Pons (tissue), 1 donor: ENCODE results near the gene ZNF232.
"Not testable (repeated sequence)": the region's sequence is repeated elsewhere in the genome, so short reads cannot be mapped to it uniquely, and the experiment has no call there.

Source experiments
- DNase-seq: peaks from one replicate; pipeline ENCODE4 v3.0.0-alpha.2; 2016; ENCODE audit warnings: low spot score

ZNF232 gene

GRCh38 chr17:5129770-5130169 is 18.1 kb upstream of the ZNF232 start:
- DNase-seq = not testable (repeated sequence)

GRCh38 chr17:5128905-5129535 is 17.3 kb upstream of the ZNF232 start:
- DNase-seq = no peak

DNA sequence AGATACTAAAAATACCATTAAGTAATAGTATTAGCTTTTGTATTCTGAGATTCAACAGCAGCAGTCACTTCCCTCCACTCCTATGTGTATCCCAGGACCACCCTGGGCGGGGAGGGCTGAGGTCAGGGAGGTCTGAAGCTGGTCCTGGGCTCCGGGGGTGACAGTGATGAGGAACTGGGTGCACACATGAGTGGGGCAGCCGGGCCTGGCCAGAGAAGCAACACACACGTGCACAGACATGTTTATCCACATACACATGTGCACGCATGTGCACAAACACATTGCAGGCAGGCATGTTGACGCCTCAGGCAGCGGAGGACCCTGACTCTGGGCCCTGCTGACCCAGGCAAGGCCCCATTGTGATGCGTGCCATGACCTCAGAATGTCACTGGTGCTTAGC is 16.7 kb upstream of the ZNF232 start:
- DNase-seq = not testable (repeated sequence)

DNA sequence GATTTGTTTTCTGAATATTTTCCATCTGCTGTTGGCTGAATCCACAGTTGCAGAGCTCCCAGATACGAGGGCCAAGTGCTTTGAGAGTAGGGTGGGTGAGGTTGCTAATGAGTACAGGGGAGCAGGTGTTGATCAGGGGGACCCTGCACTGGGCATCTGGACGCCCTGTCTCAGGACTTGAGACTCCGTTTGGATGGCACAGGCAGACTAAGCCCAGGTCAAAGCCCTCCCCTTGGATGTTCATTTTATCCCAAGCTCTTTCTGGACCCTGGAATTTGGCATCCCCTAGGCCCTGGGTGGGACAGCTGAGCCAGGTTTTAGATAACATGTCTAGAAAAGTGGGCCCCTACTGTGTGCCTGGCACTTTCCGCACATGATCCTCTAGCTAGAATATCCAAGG is 16.2 kb upstream of the ZNF232 start:
- DNase-seq = no peak

- no peak for DNase-seq
These were observed 15.2 kb upstream of the ZNF232 start for GRCh38 chr17:5126719-5127488.

DNA sequence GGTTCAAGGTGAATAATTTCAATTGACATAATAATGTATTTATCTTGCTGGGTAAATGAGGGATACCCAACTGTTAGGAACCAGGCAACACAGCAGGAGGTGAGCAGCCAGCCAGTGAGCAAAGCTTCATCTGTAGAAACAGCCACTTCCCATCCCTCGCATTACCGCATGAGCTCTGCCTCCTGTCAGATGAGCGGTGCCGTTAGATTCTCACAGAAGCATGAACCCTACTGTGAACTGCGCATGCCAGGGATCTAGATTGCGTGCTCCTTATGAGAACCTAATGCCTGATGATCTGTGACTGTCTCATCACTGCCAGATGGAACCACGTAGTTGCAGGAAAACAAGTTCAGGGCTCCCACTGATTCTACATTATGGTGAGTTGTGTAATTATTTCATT is 13.2 kb upstream of the ZNF232 start:
- not testable (repeated sequence) for DNase-seq

- DNase-seq = not testable (repeated sequence)
These were observed 12.6 kb upstream of the ZNF232 start for GRCh38 chr17:5124125-5124760.

DNA sequence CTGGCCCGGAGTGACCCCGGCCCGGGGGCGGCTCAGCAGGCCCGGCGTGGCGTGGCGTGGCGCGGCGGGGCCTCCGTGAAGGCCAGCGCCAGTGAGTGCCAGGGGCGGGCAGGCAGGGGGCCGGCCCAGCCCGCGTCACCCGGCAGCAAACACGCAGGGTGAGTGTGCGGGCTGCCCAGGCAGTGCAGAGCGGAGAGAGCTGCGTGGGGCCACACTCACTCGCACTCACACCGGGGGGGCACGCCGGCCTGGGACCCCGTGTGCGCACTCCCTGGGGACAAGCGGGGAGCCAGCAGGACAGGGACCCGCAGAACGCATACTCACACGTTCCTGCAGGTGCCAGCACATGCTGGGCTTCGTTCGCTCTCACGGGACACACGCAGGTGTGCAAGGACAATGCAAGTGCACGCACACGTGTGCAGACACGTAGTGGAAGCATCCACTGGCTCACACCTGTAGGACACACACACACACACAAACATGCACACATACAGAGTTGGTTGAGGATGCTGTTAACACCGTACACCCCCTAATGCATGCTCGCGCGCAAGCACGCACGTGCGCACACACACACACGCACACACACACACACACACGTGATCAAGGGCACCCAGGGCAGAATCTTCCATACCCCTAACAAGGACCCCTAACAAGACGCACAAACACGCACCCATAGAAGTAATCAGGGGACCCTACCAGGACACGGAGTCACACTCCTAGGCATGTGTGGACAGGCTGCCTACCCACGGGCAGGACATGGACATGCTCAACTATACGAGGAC is 11.9 kb upstream of the ZNF232 start:
- DNase-seq = no peak

- DNase-seq = no peak
These were observed 11.1 kb upstream of the ZNF232 start for GRCh38 chr17:5122586-5123342.

DNA sequence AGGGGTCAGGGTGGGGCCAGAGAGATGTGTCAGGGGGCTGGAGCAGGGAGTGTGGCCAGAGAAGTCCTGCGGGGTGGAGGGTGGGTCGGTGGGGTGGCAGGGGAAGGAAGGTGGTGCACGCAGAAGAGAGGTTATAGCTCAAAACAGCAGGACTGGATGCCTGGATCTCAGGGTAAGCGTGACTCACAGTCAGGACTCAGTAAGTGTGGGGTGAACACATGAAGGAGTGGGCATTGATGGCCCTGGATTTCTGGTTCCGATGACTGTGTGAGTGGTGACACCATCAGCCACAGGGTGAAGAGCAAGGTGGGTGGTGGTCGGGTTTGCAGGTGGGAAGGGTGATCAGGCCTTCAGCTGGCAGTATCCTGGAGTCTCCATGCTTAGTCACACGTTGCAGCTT is 10.4 kb upstream of the ZNF232 start:
- not testable (repeated sequence) for DNase-seq

GRCh38 chr17:5121186-5121841 is 9.6 kb upstream of the ZNF232 start:
- no peak for DNase-seq

DNA sequence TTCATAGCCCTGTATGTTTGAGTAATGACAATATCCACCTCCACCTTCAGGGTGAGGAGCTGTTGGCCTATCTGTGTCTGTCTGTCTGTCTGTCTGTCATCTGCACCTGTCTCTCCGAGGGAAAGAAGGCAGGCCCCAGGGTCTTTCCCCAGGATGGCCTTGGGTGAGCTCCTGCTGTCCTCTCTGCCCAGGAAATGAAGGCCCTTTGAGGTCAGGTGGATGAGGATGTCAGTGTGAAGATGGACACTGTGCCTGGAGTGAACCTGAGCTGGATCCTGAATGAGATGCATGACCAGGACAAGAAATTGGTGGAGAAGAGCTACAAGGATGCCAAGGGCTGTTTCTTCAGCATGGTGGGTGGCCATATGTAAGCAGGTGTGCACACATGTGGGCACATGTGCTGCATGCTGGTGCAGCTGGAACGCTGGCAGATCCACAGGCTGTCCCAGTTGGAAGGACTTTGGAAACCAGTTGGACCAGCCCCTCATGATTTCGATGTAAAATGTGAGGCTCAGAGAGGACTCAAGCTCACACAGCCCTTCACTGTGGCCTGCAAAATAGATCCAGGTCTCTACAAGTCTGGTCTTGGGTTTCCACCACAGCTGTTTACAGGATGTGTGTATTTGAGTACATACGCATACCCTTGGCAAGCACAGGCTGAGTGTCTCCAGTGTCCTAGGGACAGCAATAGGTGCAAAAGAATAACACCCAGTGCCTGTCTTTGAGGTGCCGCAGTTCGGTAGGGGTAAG is 8.9 kb upstream of the ZNF232 start:
- not testable (repeated sequence) for DNase-seq

DNA sequence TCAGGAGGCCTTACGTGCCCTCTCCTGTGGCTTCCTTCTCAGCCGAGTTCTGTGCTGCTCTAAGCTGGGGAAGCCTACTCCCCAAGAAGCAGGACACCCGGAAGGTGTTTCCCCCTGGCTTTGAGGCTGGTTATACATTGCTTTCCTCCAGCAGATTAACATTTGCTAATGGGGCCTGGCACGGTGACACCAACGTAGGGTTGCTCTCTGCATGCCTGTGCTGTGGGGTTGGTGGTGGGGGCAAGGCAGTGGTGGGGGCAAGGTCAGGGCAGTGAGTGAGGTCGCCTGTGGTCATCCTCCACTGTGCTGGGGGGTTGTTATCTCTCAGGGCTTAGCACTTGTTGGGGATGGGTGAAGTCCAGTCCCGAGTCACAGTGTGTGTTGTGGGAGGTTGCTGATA is 8.4 kb upstream of the ZNF232 start:
- no peak for DNase-seq

DNA sequence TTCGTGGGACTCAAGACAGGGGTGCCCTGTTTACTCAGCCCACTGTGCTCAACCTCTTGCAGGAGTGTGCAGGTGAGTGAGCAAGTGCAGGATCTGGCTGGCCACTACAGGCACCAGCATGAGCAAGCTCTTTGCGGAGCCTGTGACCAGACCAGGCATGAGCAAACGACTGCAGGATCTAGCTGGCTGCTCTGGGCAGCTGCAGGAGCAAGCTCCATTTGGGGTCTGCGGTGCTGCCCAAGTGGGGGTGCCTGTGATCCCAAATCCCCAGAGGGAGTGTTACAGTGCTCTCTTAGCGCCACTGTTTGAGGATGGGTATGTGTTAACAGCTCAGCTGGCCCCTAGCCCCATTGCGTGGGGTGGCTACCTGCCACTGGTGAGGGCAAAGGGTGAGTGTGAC is 6.5 kb upstream of the ZNF232 start:
- no peak for DNase-seq

DNA sequence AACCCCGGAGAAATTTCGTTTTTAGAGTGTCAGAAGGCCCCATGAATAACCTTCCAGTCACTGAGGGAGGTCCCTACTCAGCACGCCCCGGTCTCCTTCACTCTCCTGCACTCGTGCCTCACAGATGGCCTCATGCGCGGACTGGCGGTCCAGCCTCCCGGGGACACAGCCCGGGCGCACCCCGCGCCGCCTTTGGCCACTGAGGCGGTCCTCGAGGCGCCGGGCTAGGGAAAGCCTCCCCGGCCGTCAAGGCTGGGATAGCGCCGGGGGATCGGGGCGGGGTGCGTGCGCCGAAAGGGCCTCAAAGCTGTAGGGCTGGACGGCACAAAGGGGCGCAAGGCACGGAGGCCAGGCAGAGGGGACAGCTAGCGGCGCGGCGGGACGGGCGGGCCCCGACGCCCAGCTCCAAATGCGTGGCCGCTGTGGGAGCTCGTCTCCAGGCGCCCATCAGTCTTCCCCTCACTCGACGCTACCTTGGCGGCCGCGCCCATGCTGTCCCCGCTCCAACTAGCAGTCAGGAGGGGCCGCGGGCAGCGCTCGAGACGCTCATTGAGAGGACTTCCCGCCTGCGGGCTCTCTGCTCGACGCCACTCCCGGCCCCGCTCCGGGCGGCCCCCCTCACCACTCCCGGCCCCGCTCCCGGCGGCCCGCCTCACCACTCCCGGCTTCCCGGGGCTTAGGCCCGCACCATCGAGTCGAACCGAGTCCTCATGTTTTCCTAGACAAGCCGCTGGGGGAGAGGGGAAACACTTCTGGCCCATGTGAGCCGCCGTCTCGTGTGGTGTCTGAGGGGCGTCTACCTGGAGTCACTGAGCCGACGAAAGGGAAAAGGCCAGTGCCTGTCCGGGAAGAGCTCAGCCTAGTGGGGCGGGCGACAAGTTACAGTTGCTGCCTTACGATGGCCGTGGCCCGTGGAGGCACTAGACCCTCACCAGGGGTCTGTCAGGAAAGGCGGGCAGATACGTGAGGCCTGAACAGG is 4.3 kb upstream of the ZNF232 start, which contains the start of gene USP6:
Gene USP6, plus strand, starts transcription at position 360 of the 979 bp plus-strand sequence. CDS start 14,336 bp downstream, outside the sequence.
- DNase-seq = no peak

DNA sequence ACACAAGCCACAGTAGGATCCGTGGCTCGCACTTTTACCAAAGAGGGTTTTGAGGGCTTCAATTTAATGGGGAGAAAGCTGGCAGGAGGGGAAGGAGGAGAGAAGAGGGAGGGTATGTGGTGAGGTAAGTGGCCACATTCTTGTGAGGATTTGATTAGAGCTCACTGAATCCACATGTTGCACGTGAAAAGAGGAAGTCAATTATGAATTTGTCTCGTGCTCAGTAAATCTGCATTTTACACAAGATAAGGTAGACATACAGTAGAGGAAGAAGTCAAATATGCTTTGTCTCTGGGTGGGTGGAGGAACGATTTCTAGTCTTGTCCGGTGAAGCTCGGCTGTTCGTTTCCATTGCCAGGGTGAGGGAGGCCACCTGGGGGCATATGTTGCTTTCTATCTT is 862 bp downstream of the ZNF232 start:
- no peak for DNase-seq

DNA sequence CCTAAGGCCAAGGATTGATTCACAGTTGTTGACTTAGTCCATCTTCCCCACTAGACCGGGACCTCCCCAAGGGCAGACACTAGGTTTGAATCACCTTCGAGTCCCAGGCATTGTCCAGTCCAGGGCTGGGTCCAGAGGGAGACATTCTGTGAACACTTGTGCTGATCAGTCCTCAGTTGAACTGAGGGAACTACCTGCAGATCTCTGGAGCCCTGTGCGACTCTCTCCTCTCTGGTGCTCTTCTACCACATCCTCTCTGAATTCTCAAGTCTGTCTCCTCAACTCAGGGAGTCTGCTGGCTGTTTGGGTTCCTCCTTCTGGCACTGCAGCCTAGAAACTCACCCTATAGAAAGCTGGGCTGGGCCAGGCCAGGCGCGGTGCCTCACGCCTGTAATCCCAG is 10.8 kb downstream of the ZNF232 start:
- DNase-seq = no peak

DNA sequence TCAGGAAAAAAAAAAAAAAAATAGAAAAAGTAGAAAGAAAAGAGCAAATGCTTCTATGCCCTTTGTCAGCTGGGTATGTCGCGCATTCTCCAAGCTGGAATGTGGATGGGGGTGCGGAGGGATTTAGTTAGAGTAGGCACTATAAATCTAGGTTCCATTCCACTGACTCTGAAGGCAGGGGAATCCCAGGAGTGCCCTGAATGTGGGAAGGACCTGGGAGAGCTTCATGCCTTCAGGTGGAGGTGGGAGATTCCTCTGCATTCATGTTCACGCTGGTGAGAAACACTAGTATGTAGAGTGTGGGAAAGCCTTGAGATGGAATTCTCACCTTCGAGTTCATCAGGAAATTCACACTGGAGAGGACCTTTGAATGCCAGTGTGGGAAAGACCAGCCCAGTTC is 12.4 kb downstream of the ZNF232 start:
- no peak for DNase-seq
